ACC112 (cell line): ENCODE measurements around the gene PPM1H.
A peak's percentile ranks its signal among the peaks of the same experiment; 100 is the strongest.

ENCODE experiments used
- H2AFZ ChIP-seq: fragments of 200-600 bp; sonication (generic); one replicate; pipeline ENCODE4 v1.6.0; 2017; ENCODE audit warnings: antibody characterized with exemption, low read length; ENCODE audit not compliant: unreplicated experiment
- H3K27ac ChIP-seq: fragments of 200-600 bp; sonication (generic); 2 replicates; pipeline ENCODE4 v1.5.1; 2014; ENCODE audit warnings: low read depth, mild to moderate bottlenecking, antibody characterized with exemption, low read length, moderate library complexity
- H3K27me3 ChIP-seq: fragments of 200-600 bp; sonication (generic); 2 replicates; pipeline ENCODE4 v1.6.1; 2014; ENCODE audit warnings: mild to moderate bottlenecking, antibody characterized with exemption, low read length, moderate library complexity, mixed read lengths; ENCODE audit not compliant: insufficient read depth
- H3K36me3 ChIP-seq: fragments of 200-600 bp; sonication (generic); 2 replicates; pipeline ENCODE4 v1.6.1; 2016; ENCODE audit warnings: mild to moderate bottlenecking, antibody characterized with exemption, low read length, moderate library complexity, mixed read lengths; ENCODE audit not compliant: insufficient read depth
- H3K4me1 ChIP-seq: fragments of 200-600 bp; sonication (generic); one replicate; pipeline ENCODE4 v1.6.1; 2016; ENCODE audit warnings: low read length, mixed read lengths; ENCODE audit not compliant: insufficient read depth, unreplicated experiment, control insufficient read depth
- H3K4me3 ChIP-seq: fragments of 200-600 bp; sonication (generic); 2 replicates; pipeline ENCODE4 v1.5.1; 2014; ENCODE audit warnings: mild to moderate bottlenecking, low read depth, low read length
- H3K79me2 ChIP-seq: fragments of 200-600 bp; sonication (generic); one replicate; pipeline ENCODE4 v1.6.0; 2016; ENCODE audit warnings: low read length; ENCODE audit not compliant: control insufficient read depth, unreplicated experiment, insufficient read depth

Gene PPM1H

DNA sequence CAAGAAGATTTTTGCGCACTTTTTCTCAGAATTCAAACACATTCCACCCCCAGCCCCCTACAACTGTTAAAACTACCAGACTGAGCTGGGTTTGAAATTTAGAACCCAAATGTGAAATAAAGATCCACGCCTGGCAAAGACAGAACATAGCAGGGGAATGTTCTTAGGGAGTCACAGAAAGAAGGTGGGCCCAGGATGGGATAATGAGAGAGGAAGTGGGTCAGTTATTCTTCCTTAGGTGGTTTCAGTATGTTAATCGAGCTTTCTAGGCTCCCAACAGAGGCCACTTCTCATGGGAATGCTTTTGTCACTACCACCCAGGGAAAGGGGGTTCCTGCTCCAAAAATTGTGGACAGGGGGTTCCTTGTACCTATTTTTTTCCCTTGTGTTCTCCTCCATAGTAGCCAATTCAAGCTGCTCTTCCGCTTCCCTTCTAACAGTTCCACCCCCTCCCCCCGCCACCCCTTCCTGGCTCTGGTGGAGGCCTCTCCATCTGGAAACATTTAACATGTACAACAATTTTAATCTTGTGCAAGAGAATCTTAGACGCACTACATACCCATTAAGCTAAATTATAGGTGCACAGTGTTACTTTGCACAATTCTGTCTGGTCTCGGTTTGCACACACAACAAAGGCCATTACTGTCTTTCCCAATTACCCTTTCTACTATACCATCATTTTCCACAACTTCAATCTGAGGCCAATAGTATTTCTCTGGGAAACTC is 250.2 kb downstream of the PPM1H start:
- H2AFZ ChIP-seq, result peak overlapping the region; percentile 97
- peak overlapping the region; percentile 23; the same call in 1 of the 2 replicates for H3K4me3 ChIP-seq
- H3K27me3 ChIP-seq, result no peaks in the 10 kb centered on the region
- H3K36me3 ChIP-seq, result no peaks in the 10 kb centered on the region
- peaks cover 25% of the 10 kb centered on the region for H3K4me1 ChIP-seq
- peak overlapping the region; percentile 40 for H3K27ac ChIP-seq
- no peaks in the 10 kb centered on the region for H3K79me2 ChIP-seq

- peaks cover 17% of the 10 kb centered on the region for H3K4me1 ChIP-seq
- no peaks in the 10 kb centered on the region for H3K27me3 ChIP-seq
- peak overlapping the region; percentile 23; the same call in 1 of the 2 replicates for H3K4me3 ChIP-seq
- no peaks in the 10 kb centered on the region for H3K79me2 ChIP-seq
- no peaks in the 10 kb centered on the region for H3K36me3 ChIP-seq
- peak overlapping the region; percentile 97 for H2AFZ ChIP-seq
- H3K27ac ChIP-seq, result peak overlapping the region; percentile 40
These were observed 251.0 kb downstream of the PPM1H start for GRCh38 chr12:62683776-62684569.

- no peak overlapping the region for H3K4me3 ChIP-seq
- no peaks in the 10 kb centered on the region for H3K36me3 ChIP-seq
- H3K27ac ChIP-seq, result no peak overlapping the region
- H3K27me3 ChIP-seq, result no peaks in the 10 kb centered on the region
- no peak overlapping the region for H2AFZ ChIP-seq
- peaks cover 15% of the 10 kb centered on the region for H3K4me1 ChIP-seq
- no peaks in the 10 kb centered on the region for H3K79me2 ChIP-seq
These were observed 253.6 kb downstream of the PPM1H start for GRCh38 chr12:62681306-62681705.

DNA sequence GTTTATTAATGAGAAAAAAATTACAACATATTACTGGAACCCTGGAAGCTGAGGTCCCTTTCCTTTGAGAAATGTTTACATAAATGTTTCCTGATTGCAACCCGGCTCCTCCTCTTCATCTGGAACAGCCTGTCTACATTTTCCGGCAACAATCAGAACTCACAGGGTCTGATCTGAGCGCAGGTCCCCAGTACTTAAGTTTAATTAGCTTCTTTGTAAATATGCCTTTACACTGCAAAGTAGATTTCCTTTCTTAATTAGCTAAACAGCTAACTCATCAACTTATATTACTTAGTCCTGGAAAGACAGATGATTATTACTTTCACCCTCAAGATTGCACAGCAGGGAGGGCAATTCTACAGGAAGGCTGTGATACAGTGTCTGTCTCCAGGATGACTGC is 255.3 kb downstream of the PPM1H start:
- no peaks in the 10 kb centered on the region for H3K27me3 ChIP-seq
- no peak overlapping the region for H3K27ac ChIP-seq
- H3K4me1 ChIP-seq, result peaks cover 13% of the 10 kb centered on the region
- H3K79me2 ChIP-seq, result no peaks in the 10 kb centered on the region
- no peaks in the 10 kb centered on the region for H3K36me3 ChIP-seq
- H2AFZ ChIP-seq, result no peak overlapping the region
- H3K4me3 ChIP-seq, result no peak overlapping the region

GRCh38 chr12:62677355-62677754 is 257.6 kb downstream of the PPM1H start:
- Histone ChIP-seq H3K36me3 (no peaks in the 10 kb centered on the region), H3K4me3 (no peak overlapping the region), H3K27me3 (no peaks in the 10 kb centered on the region), H3K79me2 (no peaks in the 10 kb centered on the region), H3K27ac (no peak overlapping the region), H2AFZ (no peak overlapping the region), H3K4me1 (no peaks in the 10 kb centered on the region)

DNA sequence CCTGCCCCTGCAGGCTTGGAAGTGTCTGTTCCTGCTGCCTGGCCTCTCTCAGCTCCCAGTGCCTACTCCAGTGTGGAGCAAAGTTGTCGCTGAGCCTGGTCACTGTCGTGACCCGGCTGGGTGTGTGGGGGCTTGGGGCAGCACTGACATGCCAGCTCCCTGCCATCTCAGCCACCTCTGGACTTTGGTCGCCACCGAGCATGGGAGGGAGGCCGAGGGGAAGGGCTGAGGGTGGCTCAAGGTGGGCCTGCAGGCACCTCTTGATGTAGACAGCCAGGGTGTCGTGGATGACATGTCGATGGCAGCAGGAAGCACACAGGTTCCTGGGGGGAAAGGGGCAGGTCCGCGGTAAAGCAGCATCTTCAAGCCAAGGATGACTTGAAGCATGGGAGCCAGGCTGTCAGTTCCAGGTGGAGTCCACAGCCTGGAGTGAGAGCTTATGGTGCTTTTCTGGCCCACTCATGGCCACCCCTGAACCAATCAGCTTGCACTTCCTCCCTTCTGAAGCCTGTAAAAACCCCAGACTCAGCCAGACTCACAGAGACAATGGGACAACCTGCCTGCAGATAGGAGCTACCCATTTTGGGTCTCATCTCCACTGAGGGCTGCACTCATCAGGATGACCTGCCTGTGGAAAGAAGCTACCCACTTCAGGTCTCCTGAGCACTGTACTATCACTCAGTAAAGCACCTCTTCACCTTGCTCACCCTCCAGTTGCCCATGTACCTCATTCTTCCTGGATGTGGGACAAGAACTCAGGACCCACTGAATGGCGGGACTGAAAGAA is 258.2 kb downstream of the PPM1H start:
- H3K4me1 ChIP-seq, result no peaks in the 10 kb centered on the region
- H3K27ac ChIP-seq, result no peak overlapping the region
- H3K36me3 ChIP-seq, result no peaks in the 10 kb centered on the region
- H3K4me3 ChIP-seq, result no peak overlapping the region
- H2AFZ ChIP-seq, result no peak overlapping the region
- no peaks in the 10 kb centered on the region for H3K79me2 ChIP-seq
- H3K27me3 ChIP-seq, result no peaks in the 10 kb centered on the region

DNA sequence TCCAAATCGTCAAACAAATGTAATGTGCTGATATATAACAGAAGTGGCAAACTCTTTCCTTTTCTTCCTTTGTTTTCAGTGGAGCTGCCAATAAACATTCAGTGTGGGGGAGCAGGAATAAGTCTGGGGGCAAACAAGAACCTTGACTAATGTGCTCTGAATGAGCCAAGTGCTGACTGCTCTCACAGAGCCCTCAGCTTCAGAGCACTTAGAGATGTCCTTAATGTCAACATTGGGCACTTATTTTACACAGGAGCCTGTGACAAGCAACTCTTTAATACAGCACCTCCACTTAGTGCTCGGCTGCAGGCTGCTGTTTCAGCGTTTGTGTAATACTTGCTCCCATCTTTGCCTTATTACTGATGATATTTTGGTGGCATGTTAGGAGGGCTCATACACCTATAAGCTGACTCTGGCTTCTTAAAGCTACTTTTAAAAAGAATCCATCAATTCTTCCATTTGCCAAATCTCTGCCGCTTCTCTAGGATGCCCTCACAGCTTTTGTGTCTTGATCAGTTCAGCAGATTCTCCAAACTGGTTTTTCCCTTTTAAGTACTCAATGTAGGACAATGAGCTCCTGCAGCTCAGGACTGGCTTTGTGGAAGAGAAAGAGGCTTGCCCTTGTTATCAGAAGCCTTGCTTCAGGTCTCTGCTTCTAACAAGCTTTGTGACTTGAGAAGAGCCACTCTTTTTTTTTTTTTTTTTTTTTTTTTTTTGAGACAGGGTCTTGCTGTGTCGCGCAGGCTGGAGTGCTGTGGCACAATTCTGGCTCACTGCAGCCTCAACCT is 261.7 kb downstream of the PPM1H start:
- no peaks in the 10 kb centered on the region for H3K27me3 ChIP-seq
- H3K4me1 ChIP-seq, result no peaks in the 10 kb centered on the region
- H3K4me3 ChIP-seq, result no peak overlapping the region
- no peak overlapping the region for H2AFZ ChIP-seq
- H3K27ac ChIP-seq, result no peak overlapping the region
- no peaks in the 10 kb centered on the region for H3K36me3 ChIP-seq
- no peaks in the 10 kb centered on the region for H3K79me2 ChIP-seq

DNA sequence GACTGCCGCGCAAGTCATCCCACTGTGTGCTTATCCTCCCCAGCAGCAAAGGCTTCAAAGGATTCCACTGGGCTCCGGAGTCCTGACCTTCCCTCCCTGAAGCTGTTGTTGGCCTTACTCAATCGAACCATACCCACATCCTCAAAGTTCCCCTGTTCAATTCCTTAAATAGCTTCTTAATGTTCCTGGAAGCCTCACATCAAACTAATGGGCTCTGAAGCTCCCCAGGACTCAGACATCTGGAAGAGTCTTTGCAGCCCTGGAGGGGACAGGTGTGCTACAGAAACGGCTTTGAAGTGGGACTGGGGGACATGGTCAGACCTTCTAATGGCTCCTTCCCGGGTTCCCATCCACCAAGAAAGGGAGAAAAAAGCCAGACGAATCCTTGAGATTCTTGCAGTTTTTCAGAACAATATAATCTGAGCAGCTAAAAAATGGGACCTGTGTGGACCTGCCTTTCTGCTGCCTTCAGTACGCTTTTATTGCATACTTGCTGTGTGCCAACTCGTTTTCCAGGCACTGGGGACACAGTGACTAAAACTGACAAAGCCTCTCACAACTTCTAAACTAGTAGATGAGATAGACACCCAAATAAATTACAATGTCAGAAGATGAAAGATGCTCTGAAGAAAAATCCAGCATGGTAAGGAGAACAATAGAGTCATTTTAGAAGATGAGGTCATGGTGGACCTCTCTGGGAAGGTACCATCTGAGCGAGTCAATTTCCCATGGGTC is 263.8 kb downstream of the PPM1H start:
- Histone ChIP-seq H2AFZ (no peak overlapping the region), H3K79me2 (no peaks in the 10 kb centered on the region), H3K36me3 (no peaks in the 10 kb centered on the region), H3K27ac (no peak overlapping the region), H3K4me1 (no peaks in the 10 kb centered on the region), H3K4me3 (no peak overlapping the region), H3K27me3 (no peaks in the 10 kb centered on the region)

DNA sequence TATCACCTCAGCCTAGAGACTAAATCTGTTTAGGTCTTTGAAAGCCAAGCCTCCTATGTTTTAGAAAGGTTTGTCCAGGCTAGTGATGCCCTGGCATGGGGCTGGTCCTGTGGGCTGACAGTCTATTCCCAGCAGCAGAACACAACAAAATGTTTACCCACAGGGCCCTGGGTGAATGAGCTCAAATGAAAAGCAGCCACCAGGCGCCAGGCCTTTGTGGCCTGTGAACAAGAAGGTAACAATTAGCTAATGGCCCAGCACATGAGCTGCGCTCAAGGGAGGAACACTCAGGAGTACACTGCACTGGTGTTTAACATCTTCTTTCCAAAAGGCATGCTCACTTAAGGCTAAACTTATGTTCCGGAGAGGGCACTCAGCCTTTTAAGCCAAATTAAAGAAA is 266.2 kb downstream of the PPM1H start:
- Histone ChIP-seq H3K27me3 (no peaks in the 10 kb centered on the region), H3K79me2 (no peaks in the 10 kb centered on the region), H3K4me3 (no peak overlapping the region), H3K4me1 (no peaks in the 10 kb centered on the region), H3K36me3 (no peaks in the 10 kb centered on the region), H3K27ac (no peak overlapping the region), H2AFZ (no peak overlapping the region)
